ENCODE measurements around the gene SLC6A17.

SLC6A17 gene

GRCh38 chr1:110189181-110189580 lies 38.9 kb downstream of the SLC6A17 start:
- no peak overlapping the region for H3K4me3 ChIP-seq (replicated peaks; ENCODE audit: low read depth, low read length)
- no peak for DNase-seq (ENCODE audit: low read depth)

GRCh38 chr1:110190282-110190929 lies 40.1 kb downstream of the SLC6A17 start:
- no peak overlapping the region for H3K4me3 ChIP-seq (replicated peaks; ENCODE audit: low read depth, low read length)
- TF ChIP-seq, protein P1, sequence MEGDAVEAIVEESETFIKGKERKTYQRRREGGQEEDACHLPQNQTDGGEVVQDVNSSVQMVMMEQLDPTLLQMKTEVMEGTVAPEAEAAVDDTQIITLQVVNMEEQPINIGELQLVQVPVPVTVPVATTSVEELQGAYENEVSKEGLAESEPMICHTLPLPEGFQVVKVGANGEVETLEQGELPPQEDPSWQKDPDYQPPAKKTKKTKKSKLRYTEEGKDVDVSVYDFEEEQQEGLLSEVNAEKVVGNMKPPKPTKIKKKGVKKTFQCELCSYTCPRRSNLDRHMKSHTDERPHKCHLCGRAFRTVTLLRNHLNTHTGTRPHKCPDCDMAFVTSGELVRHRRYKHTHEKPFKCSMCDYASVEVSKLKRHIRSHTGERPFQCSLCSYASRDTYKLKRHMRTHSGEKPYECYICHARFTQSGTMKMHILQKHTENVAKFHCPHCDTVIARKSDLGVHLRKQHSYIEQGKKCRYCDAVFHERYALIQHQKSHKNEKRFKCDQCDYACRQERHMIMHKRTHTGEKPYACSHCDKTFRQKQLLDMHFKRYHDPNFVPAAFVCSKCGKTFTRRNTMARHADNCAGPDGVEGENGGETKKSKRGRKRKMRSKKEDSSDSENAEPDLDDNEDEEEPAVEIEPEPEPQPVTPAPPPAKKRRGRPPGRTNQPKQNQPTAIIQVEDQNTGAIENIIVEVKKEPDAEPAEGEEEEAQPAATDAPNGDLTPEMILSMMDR (IDR thresholded peaks at IDR 0.05; ENCODE audit: low read length, missing control alignments), result no peak
- no peak for DNase-seq (ENCODE audit: low read depth)

More at GRCh38 chr1:110189181-110189580, 38.9 kb downstream of the SLC6A17 start:
- TF ChIP-seq, protein P1 (IDR thresholded peaks at IDR 0.05; ENCODE audit: low read length, missing control alignments), result no peak

DNA sequence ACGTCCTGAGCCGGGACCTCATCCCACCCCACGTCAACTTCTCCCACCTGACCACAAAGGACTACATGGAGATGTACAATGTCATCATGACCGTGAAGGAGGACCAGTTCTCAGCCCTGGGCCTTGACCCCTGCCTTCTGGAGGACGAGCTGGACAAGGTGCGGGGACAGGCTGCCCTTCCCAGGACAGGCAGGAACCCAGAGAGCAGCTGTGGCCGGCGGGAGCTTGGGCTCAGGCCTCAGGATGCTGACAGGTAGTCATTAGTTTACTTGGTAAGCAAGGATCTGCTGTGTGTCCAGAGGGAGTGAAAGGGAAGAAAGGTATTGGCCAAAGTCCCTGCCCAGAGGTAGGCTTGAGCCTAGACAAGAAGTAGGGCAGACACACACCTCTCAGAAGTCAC lies 42.2 kb downstream of the SLC6A17 start:
- no peak for DNase-seq (ENCODE audit: low read depth)
- TF ChIP-seq, protein P1 (IDR thresholded peaks at IDR 0.05; ENCODE audit: low read length, missing control alignments), result no peak

DNA sequence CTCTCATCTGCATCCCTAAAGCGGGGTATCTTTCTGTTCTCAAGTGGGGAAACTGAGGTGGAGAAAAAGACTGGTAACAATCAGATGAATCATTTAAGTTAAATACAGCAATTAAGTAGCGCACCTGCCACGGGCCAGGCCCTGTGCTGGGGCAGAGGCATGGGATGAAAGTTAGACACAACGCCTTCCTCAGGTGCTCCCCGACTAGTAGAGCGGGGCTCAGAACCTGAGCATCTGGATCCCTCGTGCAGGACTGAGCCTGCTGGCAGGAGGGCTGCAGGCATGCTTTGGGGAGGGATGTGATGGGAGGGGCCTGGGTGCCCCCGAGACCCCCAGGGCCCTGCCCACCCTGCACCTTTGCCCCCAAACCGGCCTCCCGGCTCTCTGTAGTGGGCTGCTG lies 44.9 kb downstream of the SLC6A17 start:
- DNase-seq (ENCODE audit: low read depth), result no peak
- no peak overlapping the region for H3K4me3 ChIP-seq (replicated peaks; ENCODE audit: low read depth, low read length)
- TF ChIP-seq, protein P1 (IDR thresholded peaks at IDR 0.05; ENCODE audit: low read length, missing control alignments), result no peak

More for the DNA sequence above, 42.2 kb downstream of the SLC6A17 start:
- H3K4me3 ChIP-seq (replicated peaks; ENCODE audit: low read depth, low read length), result no peak overlapping the region

DNA sequence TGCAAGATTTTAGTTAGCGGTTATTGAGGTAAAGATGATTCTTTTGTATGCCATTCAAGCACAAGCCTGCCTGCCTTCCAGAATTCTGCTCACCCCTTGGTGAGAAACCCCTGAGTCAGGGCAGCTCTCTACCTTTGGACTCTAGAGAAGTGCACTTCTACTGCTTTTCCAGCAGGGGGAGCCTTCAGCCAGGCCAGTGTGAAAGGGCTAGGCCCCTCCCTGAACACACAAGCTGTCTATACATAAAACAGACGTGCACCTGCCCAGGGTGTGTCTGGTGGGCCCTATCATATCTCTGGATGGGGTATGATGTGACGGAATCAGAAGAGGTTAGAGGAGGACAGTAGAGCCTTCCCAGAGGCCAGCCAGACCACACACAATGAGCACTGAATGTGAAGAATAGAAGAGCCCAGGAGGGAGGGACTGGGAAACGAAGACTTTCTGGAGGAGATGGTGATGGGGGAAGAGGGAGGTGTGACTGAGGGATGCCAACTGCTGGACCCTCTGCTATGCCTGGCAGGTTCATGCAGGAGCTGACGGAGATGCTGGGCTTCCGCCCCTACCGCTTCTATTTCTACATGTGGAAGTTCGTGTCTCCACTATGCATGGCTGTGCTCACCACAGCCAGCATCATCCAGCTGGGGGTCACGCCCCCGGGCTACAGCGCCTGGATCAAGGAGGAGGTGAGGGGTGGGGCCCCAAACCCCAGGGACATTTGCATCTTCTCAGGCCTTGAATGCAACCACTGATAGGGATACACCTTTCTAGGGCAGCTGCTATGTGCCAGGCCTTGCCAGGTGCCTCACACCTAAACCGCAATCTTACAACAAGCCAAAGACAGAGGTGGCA lies 46.8 kb downstream of the SLC6A17 start:
- peak; percentile 45 for DNase-seq (ENCODE audit: low read depth)
- no peak overlapping the region for H3K4me3 ChIP-seq (replicated peaks; ENCODE audit: low read depth, low read length)
- TF ChIP-seq, protein P1 (IDR thresholded peaks at IDR 0.05; ENCODE audit: low read length, missing control alignments), result peak; percentile 98

DNA sequence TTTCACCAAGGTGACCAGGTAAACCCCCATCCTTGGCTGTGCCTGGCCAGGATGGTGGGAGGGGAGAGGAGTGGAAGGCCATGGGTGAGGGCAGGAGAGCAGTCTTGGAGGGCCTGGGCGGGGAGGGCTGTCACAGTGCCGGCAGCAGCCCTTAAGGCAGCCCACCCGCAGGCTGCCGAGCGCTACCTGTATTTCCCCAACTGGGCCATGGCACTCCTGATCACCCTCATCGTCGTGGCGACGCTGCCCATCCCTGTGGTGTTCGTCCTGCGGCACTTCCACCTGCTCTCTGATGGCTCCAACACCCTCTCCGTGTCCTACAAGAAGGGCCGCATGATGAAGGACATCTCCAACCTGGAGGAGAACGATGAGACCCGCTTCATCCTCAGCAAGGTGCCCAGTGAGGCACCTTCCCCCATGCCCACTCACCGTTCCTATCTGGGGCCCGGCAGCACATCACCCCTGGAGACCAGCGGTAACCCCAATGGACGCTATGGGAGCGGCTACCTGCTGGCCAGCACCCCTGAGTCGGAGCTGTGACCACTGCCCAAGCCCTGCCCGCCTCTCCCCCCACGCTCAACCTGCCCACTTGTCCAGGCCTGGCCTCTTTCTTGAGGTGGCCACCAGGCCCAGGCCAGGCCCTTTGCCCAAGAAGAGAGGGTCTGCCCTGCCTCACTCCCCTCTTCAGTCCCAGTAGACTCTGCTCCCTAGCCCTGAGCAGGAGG lies 47.8 kb downstream of the SLC6A17 start:
- TF ChIP-seq, protein P1 (IDR thresholded peaks at IDR 0.05; ENCODE audit: low read length, missing control alignments), result no peak
- DNase-seq (ENCODE audit: low read depth), result no peak
- H3K4me3 ChIP-seq (replicated peaks; ENCODE audit: low read depth, low read length), result no peak overlapping the region

Measured in fibroblast of pulmonary artery (primary cell).